Glutamatergic neuron (in vitro differentiated cells): ENCODE data around the gene LDLRAD4. TPM values are rescaled to one million over a fixed set of nuclear protein-coding genes. Genes with fewer than 3 reads are reported as not detected.

Experiments used
- DNase-seq: peaks from one replicate; pipeline ENCODE4 v3.0.0; 2022
- H3K27ac Mint-ChIP-seq: one replicate; pipeline ENCODE4 v1.8.0; 2020; ENCODE audit warnings: mild to moderate bottlenecking, mixed read lengths, inconsistent platforms; ENCODE audit not compliant: unreplicated experiment
- H3K27me3 Mint-ChIP-seq: one replicate; pipeline ENCODE4 v1.8.0; 2020; ENCODE audit warnings: mild to moderate bottlenecking, moderate library complexity, mixed read lengths, inconsistent platforms; ENCODE audit not compliant: unreplicated experiment
- H3K36me3 Mint-ChIP-seq: one replicate; pipeline ENCODE4 v1.8.0; 2020; ENCODE audit warnings: mild to moderate bottlenecking, mixed read lengths, inconsistent platforms; ENCODE audit not compliant: unreplicated experiment
- H3K4me1 Mint-ChIP-seq: one replicate; pipeline ENCODE4 v1.8.0; 2020; ENCODE audit warnings: mild to moderate bottlenecking, low read depth, mixed read lengths, inconsistent platforms; ENCODE audit not compliant: unreplicated experiment
- H3K4me3 Mint-ChIP-seq: one replicate; pipeline ENCODE4 v1.8.0; 2020; ENCODE audit warnings: mild to moderate bottlenecking, mixed read lengths, inconsistent platforms; ENCODE audit not compliant: unreplicated experiment
- H3K9me3 Mint-ChIP-seq: one replicate; pipeline ENCODE4 v1.8.0; 2020; ENCODE audit warnings: mild to moderate bottlenecking, moderate library complexity, mixed read lengths, inconsistent platforms; ENCODE audit not compliant: unreplicated experiment
- CTCF ChIP-seq: fragments of 200-600 bp; sonication (generic); IDR thresholded peaks from one replicate; pipeline ENCODE4 v1.5.0; 2021; ENCODE audit not compliant: partially characterized antibody, unreplicated experiment
- total RNA-seq: library from RNA; stranded (reverse); fragmentation: NEBNext Ultra II Directional; extraction: Animal tissue kit (Norgen Biotek cat#: 25700); gene quantifications from one replicate; pipeline ENCODE4 v1.2.1, GENCODE V29; 2021; ENCODE audit not compliant: unreplicated experiment

LDLRAD4 gene
- total RNA-seq, 1 donor from 2014 or later, result 0.29 TPM

GRCh38 chr18:13298262-13298661 lies 79.7 kb downstream of the LDLRAD4 start:
- H3K27me3 Mint-ChIP-seq, result peaks cover 3% of the 10 kb centered on the region
- no peak overlapping the region for H3K27ac Mint-ChIP-seq
- peaks cover 2% of the 10 kb centered on the region for H3K4me1 Mint-ChIP-seq
- peaks cover 7% of the 10 kb centered on the region for H3K9me3 Mint-ChIP-seq
- DNase-seq, result no peak
- no peak for TF ChIP-seq CTCF
- no peaks in the 10 kb centered on the region for H3K36me3 Mint-ChIP-seq
- no peak overlapping the region for H3K4me3 Mint-ChIP-seq

- Mint-ChIP-seq H3K4me3 (no peak overlapping the region), H3K36me3 (no peaks in the 10 kb centered on the region), H3K27ac (no peak overlapping the region), H3K9me3 (peaks cover 8% of the 10 kb centered on the region), H3K27me3 (peaks cover 3% of the 10 kb centered on the region), H3K4me1 (peaks cover 2% of the 10 kb centered on the region)
- no peak for TF ChIP-seq CTCF
- no peak for DNase-seq
Observed at GRCh38 chr18:13300029-13300428, 81.5 kb downstream of the LDLRAD4 start.

- H3K27me3 Mint-ChIP-seq, result peaks cover 3% of the 10 kb centered on the region
- no peak for TF ChIP-seq CTCF
- peaks cover 2% of the 10 kb centered on the region for H3K4me1 Mint-ChIP-seq
- no peak for DNase-seq
- H3K27ac Mint-ChIP-seq, result no peak overlapping the region
- peaks cover 8% of the 10 kb centered on the region for H3K9me3 Mint-ChIP-seq
- H3K4me3 Mint-ChIP-seq, result no peak overlapping the region
- no peaks in the 10 kb centered on the region for H3K36me3 Mint-ChIP-seq
Observed at GRCh38 chr18:13300796-13301195, 82.2 kb downstream of the LDLRAD4 start.

DNA sequence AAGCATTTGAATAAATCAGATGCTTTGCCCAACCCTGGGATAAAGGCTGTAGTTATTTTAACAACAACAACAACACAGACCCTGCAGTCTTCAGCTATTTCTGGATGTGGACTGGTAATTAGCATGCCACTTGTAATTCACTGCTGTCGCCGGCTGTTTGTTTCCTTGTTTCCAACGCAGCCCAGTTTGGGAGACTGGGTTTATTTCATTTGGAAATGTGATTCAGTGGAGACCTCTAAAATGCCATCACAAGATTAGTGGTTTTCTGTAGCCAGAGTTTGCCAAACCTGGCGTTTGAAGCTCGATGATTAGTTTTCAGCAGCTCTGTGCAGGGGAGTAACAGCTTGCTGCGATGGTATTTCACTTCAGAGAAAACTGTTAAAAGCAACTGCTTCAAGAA lies 83.5 kb downstream of the LDLRAD4 start:
- Mint-ChIP-seq H3K36me3 (no peaks in the 10 kb centered on the region), H3K27me3 (peaks cover 3% of the 10 kb centered on the region), H3K27ac (no peak overlapping the region), H3K4me1 (peaks cover 2% of the 10 kb centered on the region), H3K4me3 (no peak overlapping the region), H3K9me3 (peaks cover 8% of the 10 kb centered on the region)
- TF ChIP-seq CTCF, result no peak
- no peak for DNase-seq

DNA sequence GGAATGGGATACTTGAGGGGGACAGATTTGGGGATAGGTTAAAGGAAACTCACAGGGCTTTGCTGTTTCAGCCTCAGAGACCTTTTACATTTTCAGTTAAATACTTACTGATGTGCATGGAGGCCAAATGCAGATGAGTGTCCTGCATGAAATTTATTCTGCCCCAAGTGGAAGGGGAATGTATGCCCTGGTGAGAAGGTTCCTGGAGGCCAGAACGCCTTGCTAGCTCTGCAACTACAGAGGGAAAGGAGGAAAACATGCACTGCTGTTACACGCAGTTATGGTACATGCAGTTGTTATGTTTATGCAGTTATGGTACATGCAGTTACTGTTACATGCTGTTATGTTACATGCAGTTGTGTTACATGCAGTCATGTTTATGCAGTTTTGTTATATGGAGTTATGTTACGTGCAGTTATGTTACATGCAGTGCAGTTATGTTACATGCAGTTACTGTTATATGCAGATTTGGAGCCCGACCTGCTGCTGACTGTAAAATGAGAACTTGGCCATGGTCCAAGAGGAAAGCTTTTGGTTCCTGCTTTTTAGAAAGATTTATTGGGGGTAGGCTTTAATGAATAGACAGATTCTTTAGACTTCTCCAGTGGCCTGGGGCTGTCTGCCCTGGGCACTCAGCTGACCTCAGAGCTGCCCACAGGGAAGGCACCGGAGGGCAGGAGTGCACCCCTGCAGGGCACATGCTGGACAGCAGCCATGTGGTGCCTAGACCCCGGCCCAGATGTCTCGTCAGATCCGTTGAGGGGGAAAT lies 84.1 kb downstream of the LDLRAD4 start:
- no peak for TF ChIP-seq CTCF
- H3K27ac Mint-ChIP-seq, result no peak overlapping the region
- H3K36me3 Mint-ChIP-seq, result no peaks in the 10 kb centered on the region
- peaks cover 3% of the 10 kb centered on the region for H3K27me3 Mint-ChIP-seq
- H3K4me3 Mint-ChIP-seq, result no peak overlapping the region
- peaks cover 2% of the 10 kb centered on the region for H3K4me1 Mint-ChIP-seq
- H3K9me3 Mint-ChIP-seq, result peaks cover 8% of the 10 kb centered on the region
- DNase-seq, result no peak
